ENCODE results near the gene THUMPD3. TPM values are rescaled to one million over a fixed set of nuclear protein-coding genes. Genes with fewer than 3 reads are reported as not detected.

THUMPD3 gene
- total RNA-seq, 1 experiment from 2014 or later: 63.0 TPM

- Mint-ChIP-seq H3K9me3 (ENCODE audit: unreplicated experiment) (no peaks in the 10 kb centered on the region), H3K27ac (ENCODE audit: low read depth, unreplicated experiment) (no peak overlapping the region), H3K27me3 (ENCODE audit: insufficient read depth, unreplicated experiment) (no peaks in the 10 kb centered on the region), H3K4me1 (ENCODE audit: insufficient read depth, unreplicated experiment) (peaks cover 22% of the 10 kb centered on the region), H3K36me3 (ENCODE audit: insufficient read depth, unreplicated experiment) (peaks cover 82% of the 10 kb centered on the region), H3K4me3 (ENCODE audit: unreplicated experiment) (no peak overlapping the region)
- intact Hi-C loops (cut with micrococcal nuclease): no loop called here
- TF ChIP-seq, protein P1, sequence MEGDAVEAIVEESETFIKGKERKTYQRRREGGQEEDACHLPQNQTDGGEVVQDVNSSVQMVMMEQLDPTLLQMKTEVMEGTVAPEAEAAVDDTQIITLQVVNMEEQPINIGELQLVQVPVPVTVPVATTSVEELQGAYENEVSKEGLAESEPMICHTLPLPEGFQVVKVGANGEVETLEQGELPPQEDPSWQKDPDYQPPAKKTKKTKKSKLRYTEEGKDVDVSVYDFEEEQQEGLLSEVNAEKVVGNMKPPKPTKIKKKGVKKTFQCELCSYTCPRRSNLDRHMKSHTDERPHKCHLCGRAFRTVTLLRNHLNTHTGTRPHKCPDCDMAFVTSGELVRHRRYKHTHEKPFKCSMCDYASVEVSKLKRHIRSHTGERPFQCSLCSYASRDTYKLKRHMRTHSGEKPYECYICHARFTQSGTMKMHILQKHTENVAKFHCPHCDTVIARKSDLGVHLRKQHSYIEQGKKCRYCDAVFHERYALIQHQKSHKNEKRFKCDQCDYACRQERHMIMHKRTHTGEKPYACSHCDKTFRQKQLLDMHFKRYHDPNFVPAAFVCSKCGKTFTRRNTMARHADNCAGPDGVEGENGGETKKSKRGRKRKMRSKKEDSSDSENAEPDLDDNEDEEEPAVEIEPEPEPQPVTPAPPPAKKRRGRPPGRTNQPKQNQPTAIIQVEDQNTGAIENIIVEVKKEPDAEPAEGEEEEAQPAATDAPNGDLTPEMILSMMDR (IDR thresholded peaks at IDR 0.05; ENCODE audit: unreplicated experiment): no peak
- DNase-seq (ENCODE audit: unreplicated experiment): no peak
- no TSS peak for BruUV-seq (replicated peaks)
- ChIA-PET CTCF (interaction anchor here (0.6 kb wide), 1 partner anchor 51 kb away, joined by 3 read pairs; no protein-coding TSS in a partner anchor), POLR2A (interaction anchor here (1.2 to 12.5 kb wide), 2 partner anchors 33 to 426 kb away, joined by 3 to 452 read pairs; no protein-coding TSS in a partner anchor)
These were observed 27.5 kb downstream of the THUMPD3 start for GRCh38 chr3:9390265-9390888.

GRCh38 chr3:9392041-9392440 is 29.2 kb downstream of the THUMPD3 start:
- CTCF ChIA-PET: interaction anchor here (0.6 to 5.2 kb wide), 2 partner anchors 32 to 61 kb away, joined by 3 to 42 read pairs; no protein-coding TSS in a partner anchor
- H3K9me3 Mint-ChIP-seq (ENCODE audit: unreplicated experiment): no peaks in the 10 kb centered on the region
- DNase-seq (ENCODE audit: unreplicated experiment): no peak
- POLR2A ChIA-PET: interaction anchor here (6.0 to 12.5 kb wide), 3 partner anchors 12 to 31 kb away, joined by 39 to 452 read pairs (median 158); partner anchors contain the start of gene THUMPD3
- BruUV-seq (replicated peaks): no TSS peak
- H3K4me1 Mint-ChIP-seq (ENCODE audit: insufficient read depth, unreplicated experiment): peaks cover 26% of the 10 kb centered on the region
- intact Hi-C loops (cut with micrococcal nuclease): no loop called here
- TF ChIP-seq, protein P1 (IDR thresholded peaks at IDR 0.05; ENCODE audit: unreplicated experiment): no peak
- H3K36me3 Mint-ChIP-seq (ENCODE audit: insufficient read depth, unreplicated experiment): peaks cover 77% of the 10 kb centered on the region
- H3K27ac Mint-ChIP-seq (ENCODE audit: low read depth, unreplicated experiment): peak overlapping the region; percentile 9
- no peaks in the 10 kb centered on the region for H3K27me3 Mint-ChIP-seq (ENCODE audit: insufficient read depth, unreplicated experiment)
- no peak overlapping the region for H3K4me3 Mint-ChIP-seq (ENCODE audit: unreplicated experiment)

- H3K4me1 Mint-ChIP-seq (ENCODE audit: insufficient read depth, unreplicated experiment): peaks cover 33% of the 10 kb centered on the region
- peak overlapping the region; percentile 92 for H3K27ac Mint-ChIP-seq (ENCODE audit: low read depth, unreplicated experiment)
- peaks cover 44% of the 10 kb centered on the region for H3K36me3 Mint-ChIP-seq (ENCODE audit: insufficient read depth, unreplicated experiment)
- H3K27me3 Mint-ChIP-seq (ENCODE audit: insufficient read depth, unreplicated experiment): no peaks in the 10 kb centered on the region
- no peaks in the 10 kb centered on the region for H3K9me3 Mint-ChIP-seq (ENCODE audit: unreplicated experiment)
- peak overlapping the region; percentile 81 for H3K4me3 Mint-ChIP-seq (ENCODE audit: unreplicated experiment)
- TF ChIP-seq, protein P1 (IDR thresholded peaks at IDR 0.05; ENCODE audit: unreplicated experiment): no peak
- DNase-seq (ENCODE audit: unreplicated experiment): no peak
- intact Hi-C loops (cut with micrococcal nuclease): loop anchor here (1.0 kb wide), 1 partner anchor 28 kb away; no protein-coding TSS in a partner anchor
- ChIA-PET CTCF (interaction anchor here (0.7 to 5.2 kb wide), 10 partner anchors 11 to 440 kb away, joined by 3 to 42 read pairs (median 3); partner anchors contain the start of gene THUMPD3), POLR2A (interaction anchor here (1.1 to 12.5 kb wide), 25 partner anchors 8 to 598 kb away, joined by 3 to 452 read pairs (median 8); partner anchors contain the start of genes ARPC4, BRPF1, MTMR14 and SRGAP3)
- TSS peak; percentile 16 for BruUV-seq (replicated peaks)
These were observed 32.9 kb downstream of the THUMPD3 start for GRCh38 chr3:9395570-9396300.

- no peaks in the 10 kb centered on the region for H3K27me3 Mint-ChIP-seq (ENCODE audit: insufficient read depth, unreplicated experiment)
- H3K9me3 Mint-ChIP-seq (ENCODE audit: unreplicated experiment): no peaks in the 10 kb centered on the region
- TF ChIP-seq, protein P1 (IDR thresholded peaks at IDR 0.05; ENCODE audit: unreplicated experiment): no peak
- H3K4me3 Mint-ChIP-seq (ENCODE audit: unreplicated experiment): peak overlapping the region; percentile 81
- CTCF ChIA-PET: interaction anchor here (0.7 to 5.2 kb wide), 5 partner anchors 12 to 28 kb away, joined by 3 to 42 read pairs (median 3); no protein-coding TSS in a partner anchor
- POLR2A ChIA-PET: interaction anchor here (0.5 to 12.5 kb wide), 29 partner anchors 8 to 598 kb away, joined by 3 to 452 read pairs (median 6); partner anchors contain the start of genes ARPC4, BRPF1, MTMR14 and SRGAP3
- peak; percentile 97 for DNase-seq (ENCODE audit: unreplicated experiment)
- peaks cover 39% of the 10 kb centered on the region for H3K4me1 Mint-ChIP-seq (ENCODE audit: insufficient read depth, unreplicated experiment)
- no TSS peak for BruUV-seq (replicated peaks)
- H3K27ac Mint-ChIP-seq (ENCODE audit: low read depth, unreplicated experiment): peak overlapping the region; percentile 92
- peaks cover 39% of the 10 kb centered on the region for H3K36me3 Mint-ChIP-seq (ENCODE audit: insufficient read depth, unreplicated experiment)
- intact Hi-C loops (cut with micrococcal nuclease): loop anchor here (1.0 kb wide), 1 partner anchor 27 kb away; no protein-coding TSS in a partner anchor
These were observed 33.4 kb downstream of the THUMPD3 start for GRCh38 chr3:9396301-9396631.
